SH-SY5Y (cell line): ENCODE data around the gene STX16.

Experiments used
- GATA2 ChIP-seq: IDR thresholded peaks from 2 replicates; pipeline ENCODE4 v1.6.1; 2011; ENCODE audit warnings: mild to moderate bottlenecking, low read depth, low read length
- GATA3 ChIP-seq: IDR thresholded peaks from 2 replicates; pipeline ENCODE4 v1.6.1; 2011; ENCODE audit warnings: low read depth, mild to moderate bottlenecking, low read length, moderate library complexity

The STX16 gene

DNA sequence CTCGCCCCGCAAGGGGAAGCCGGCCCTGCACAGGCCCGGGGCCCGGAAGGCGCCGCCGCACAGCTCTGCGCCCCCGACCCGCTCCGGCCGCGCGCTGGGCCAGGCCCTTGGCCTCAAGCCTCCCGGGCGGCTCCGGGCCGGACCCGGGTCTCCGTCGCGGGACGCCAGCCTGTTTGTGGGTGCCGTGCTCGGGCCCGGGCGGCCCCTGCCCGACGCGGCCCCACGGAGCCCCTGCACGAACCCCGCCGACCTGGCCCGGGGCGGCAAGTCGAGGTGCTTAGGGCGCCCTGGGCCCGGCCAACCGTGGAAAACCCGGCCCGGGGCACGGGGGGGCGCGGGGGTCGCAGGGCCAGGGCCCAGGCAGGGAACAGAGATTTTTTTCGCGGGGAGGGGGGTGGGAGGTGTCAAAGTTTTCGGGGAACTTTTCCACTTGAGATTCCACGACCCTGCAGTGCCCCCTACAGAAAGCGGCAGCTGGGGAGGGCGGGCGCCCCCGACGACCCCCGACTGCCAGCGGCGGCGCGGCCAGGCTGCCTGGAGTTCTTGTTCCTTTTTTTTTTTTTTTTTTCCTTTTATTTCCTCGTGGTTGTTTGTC, 805 bp upstream of the STX16 start:
- no peak for TF ChIP-seq GATA3
- TF ChIP-seq GATA2 = no peak

DNA sequence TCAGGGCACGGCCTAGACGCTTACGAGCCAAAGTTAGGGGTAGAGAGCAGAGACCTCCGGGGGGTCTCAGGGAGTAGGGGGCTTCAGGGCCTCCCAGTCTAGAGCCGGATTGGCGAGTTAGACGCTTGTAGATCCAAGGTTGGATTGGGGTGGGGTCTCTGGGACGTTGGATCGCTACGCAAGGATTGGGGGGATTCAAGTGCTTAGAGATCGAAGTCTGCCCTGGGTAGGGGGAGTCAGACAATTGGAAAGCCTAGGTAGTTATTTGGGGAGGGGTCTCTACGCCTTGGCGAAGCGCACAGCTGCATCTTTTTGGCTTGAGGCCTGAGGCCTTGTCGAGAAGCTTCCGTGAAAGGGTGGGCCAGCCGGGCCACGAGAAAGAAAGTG, 469 bp downstream of the STX16 start:
- TF ChIP-seq GATA2 = no peak
- no peak for TF ChIP-seq GATA3

DNA sequence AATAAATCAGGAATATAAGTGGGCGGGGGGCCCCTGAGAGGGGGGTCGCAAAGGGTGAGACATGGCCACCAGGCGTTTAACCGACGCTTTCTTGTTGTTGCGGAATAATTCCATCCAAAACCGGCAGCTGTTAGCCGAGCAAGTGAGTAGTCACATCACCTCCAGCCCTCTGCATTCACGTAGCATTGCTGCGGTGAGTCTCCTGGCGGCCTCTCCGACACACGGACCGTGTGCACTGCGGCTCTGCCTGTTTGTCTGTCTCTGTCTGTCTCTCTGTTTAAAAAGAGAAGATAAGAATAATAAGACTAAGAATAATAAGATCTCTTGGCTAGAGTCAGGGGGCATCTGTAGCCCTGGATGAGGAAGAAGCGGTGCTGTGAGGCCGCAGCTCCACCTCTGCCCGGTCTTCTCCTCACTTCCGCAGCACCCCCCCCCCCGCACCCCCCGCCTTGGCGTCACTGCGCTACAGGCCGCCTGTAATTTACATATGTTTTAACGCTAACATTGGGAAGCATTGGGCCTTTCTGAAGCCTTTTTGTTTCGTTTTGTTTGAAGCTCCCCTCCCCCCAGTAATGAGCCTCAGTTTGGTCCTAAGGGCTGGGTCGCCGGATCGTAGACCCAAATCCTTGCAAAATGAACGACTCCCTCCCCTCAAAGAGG, 993 bp downstream of the STX16 start:
- TF ChIP-seq GATA2 (no peak), GATA3 (no peak)

DNA sequence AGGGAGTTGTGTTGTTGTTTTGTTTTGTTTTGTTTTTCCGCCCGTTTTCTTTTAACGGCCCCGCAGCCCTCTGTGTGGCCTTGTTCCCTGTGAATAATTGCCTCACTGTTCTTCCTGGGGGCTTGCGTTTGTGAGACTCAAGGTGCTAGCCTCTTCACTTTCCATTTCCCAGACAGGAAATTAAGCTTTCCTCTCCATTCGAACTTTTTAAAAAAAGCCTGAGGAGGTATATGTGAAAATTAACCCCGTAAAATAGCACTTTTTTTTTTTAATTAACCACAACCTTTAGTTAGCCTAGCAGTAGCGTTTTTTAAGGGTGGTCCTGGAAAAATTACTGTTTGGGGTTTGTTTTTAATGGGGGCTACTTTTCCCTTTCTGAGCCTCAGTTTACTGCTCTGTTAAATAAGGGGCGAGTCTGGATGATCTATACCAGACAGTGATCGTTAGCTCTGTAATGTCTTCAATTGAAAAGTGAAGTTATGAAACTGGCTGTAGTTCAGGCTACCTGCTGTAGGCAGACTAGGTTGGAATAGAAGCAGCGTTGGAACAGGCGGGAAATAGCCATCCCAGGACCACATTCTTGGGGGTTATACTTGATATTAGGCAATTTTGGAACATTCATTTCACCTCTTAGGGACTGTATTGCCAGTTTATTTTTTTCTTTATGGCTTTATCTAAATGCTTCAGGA, 1.7 kb downstream of the STX16 start:
- TF ChIP-seq GATA3 = no peak
- TF ChIP-seq GATA2 = no peak

DNA sequence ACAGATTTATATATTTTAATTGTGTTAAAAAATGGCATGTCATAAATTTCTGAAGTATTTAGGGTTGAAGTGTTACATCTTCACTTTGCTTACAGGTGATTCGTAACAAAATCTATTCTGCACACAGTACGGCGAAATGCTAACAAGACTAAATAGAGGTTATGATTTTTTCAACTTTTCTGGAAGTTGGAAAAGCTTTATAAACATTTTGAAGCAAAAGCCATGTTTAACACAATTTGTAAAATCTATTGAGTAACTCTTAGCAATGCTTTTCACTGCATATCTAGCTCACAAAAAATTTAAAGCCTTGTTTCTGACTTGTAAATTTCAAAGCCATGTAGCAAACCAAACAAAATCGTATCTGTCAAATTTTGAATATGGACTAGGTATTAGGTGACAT, 3.3 kb downstream of the STX16 start:
- TF ChIP-seq GATA2 (no peak), GATA3 (no peak)

DNA sequence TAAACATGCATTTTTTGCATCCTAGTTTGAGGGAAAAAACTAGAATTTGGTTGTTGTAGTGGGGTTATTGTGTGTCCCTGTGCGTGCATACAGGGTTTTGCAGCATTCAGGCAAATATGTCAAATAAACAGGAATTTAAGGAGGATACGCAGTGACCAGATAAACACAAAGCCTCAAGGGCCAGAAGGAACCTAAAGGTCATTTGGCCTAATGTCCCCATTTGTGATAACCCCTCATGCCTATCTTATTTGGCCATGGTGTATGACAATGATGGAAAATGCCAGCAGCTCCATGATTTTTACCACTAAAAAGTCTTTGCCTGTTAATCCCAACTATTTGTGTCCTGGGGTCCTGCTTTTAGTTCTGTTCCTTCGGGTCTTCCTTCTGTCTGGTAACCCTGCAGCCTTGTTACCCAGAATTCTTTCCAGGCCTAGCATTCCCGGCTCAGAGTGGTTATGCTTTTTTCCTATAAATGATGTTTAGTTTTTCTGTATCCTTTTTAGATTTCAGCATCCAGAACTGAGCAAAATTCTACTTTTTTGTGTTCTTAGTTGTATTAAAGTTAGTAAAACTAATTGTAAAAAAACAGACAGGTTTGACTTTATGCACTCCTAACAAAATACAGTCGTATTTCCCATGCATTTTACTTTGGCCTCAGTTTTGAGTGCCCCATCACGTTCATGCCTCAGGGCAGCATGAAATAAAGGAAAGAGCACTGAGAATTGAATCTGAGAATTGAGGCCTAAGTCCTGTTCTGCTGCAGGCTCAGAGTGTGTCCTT, 4.4 kb downstream of the STX16 start:
- no peak for TF ChIP-seq GATA3
- no peak for TF ChIP-seq GATA2

DNA sequence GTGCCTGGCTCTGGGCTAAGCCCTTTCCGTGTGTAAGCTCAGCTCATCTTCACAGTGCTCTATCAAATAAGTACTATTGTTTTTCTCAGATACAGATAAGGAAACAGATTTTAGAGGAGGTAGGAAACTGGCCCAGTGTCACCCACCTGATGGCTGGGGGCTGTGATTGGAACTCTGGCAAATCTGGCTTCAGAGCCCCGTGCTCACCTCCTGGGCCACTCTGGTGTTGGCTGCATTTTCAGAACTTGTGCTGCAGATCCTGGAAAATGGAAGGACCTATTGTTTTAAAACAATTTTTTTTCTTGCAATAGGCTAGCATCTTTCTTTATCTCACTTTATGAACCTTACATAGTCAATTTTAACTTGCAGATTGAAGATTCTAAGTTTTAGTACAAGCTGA, 5.7 kb downstream of the STX16 start:
- TF ChIP-seq GATA2 = no peak

DNA sequence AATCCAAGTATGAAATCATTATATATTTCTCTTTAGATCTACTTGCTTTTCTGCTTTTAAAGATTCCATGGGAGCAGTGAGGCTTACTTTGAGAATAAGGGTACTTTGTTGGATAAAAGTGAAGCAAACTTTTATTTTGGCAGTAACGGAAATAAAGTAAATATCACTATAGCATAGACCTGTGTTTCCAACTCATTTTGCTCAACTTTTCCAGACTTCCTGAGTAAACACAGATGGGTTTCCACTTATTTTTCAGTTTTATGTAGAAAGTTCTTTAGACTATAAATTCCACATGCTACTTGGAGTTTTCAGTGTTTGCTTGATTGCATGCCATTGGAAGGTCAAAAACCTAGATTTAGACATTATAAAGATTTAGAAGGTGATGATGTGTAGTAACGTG, 6.2 kb downstream of the STX16 start:
- TF ChIP-seq GATA3 = no peak

DNA sequence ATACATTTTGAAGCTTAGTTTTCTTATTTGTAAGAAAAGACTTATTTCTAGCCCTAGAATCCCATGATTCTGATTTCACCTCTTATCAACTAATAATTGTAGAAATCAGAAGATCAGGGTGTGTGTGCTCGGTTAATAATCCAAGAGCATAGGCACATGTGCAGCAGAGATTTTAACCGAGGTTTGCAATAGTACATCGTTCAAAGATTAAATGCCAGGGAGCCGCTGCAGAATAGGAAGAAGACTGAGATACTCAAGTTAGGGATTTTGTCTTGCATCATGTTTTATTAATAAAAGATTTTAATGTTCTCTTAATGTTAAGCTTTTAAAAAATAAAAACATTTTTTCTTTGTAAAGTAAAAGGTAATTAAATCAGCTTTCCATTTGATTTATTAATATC, 6.9 kb downstream of the STX16 start:
- no peak for TF ChIP-seq GATA3
- no peak for TF ChIP-seq GATA2

DNA sequence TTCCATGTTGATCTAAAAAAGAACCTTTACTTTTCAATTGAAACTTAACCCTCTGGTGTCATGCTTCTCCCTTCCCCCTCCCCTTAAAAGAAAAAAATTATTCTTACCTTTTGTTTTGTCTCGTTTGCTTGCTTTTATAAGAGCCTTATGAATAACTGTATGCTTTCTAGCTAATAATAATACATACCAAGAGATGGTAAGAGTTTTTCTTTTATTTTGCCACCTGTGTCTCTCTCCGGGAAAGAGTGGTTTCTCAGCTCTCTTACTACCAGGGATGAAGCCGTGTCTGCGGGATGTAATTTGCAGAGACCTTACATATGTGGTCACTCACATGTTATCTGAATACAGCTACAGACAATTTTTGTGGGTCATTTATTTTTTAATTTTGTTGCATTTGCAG, 7.7 kb downstream of the STX16 start:
- no peak for TF ChIP-seq GATA2
- TF ChIP-seq GATA3 = no peak

DNA sequence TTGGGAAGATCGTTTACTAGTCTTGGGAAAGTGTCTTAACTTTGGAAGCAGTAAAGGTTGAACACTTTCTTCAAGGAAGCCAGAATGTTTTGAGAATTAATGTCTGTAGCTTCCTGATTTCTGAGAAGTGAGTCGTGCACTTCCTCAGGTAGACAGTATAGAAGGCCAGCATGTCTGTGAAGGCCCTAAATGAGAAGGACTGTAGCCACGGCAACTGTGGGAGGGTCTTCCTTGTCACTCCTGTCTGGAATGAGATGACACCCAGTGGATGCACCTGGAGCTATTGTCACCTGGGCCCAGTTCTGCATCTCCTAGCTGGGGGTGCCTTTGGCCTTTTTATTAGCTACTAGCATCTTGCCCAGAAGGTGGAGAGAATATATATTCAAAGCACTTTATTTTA, 8.8 kb downstream of the STX16 start:
- TF ChIP-seq GATA3 (no peak), GATA2 (no peak)

DNA sequence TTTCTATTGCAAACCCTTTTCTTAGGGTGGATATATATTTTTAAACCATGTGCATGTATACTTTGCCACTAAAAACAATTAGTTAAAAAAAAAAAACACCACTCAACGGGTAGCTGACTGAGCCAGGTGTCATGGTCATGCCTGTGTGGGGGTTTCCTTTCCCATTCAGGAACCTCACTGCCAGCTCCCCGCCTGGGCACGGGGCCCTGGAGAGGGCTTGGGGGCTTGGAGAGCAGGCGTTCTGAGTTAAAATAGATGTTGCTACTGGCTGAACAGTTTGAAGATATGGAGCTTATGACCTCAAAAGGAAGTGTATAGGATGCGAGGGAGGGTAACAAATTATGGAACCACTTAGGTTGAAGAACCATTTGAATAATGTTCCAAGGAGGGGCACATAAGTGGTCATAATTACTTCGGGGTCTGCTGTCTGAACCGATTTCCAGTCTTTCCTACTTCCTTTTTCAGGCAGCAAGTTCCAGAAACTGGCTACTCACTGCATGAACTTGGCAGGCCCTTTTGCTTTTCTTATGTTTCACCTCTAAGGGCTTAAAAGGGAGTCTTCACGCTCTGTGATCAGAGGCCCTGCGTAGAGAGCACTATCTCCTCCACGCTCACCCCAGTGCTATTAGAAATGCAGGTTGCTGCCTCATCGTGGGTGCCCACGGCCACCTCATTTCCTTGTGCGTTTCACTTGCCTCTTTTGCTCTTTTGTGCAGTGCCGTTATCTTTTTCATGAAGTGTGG, 9.9 kb downstream of the STX16 start:
- no peak for TF ChIP-seq GATA2
- TF ChIP-seq GATA3 = no peak

DNA sequence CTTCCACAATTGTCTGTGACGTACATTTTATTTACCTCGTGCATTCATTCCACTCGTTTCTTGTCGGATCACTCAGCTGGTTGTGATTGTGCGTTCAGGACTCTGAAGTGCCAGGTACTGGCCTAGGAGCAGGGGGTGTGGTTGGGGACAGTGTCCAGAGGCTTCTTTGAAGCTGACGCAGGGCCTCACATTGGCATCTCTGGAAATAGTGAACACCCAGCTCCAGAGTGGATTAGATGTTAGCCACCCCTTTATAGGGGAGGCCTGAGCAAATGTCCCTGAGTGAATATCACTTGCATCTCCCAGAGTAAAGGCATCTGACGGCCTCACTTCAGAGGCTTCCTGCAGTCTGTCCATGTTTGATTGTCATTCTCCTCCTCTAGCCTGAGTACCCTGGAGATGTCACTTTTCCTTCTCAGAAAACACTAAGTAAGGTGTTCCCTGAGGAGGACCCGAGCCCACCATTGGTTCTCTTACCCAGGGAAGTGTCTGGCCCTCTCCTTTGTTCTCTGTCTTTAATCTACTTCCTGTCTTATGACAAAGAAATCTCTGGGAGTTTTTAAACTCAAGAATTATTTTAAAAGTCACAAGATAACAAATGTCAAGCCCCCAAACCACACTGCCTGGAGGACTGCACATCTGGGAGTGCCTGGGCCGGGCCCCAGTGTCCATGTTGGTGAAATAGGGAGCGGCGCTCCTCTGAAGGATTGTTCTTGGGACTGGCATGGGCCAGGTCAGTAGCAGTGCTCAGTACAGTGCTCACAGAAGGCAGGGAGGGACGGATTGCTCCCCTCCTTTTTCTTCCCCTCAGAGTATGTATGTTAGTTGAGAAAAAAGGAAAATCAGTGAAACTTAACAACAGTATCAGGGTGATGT, 10.8 kb downstream of the STX16 start:
- no peak for TF ChIP-seq GATA3
- no peak for TF ChIP-seq GATA2
